ENCODE results near the gene EHMT1.

Gene EHMT1

DNA sequence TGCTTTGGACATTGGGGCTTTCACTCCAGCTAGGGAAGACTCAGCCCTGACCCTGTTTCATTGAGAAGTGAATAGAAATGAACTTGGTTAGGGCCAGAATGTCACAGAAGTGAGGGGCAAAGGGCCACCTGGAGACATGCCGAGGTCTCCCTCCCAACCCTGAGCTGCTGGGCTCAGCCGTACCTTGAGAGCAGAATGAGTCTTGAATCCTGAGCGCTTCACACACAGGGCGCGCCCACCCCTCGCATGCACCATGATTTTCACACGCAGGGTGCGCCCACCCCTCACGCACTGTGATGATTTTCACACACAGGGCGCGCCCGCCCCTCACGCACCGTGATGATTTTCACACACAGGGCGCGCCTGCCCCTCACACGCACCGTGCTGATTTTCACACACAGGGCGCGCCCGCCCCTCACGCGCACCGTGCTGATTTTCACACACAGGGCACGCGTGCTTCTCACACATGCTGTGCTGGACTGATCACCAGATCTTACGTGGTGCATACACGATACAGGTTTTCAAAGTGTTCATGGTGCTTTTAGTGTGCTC lies 99.0 kb downstream of the EHMT1 start:
- Histone ChIP-seq H3K9me3 (ENCODE audit: insufficient read depth, low read length) (no peaks in the 10 kb centered on the region), H3K36me3 (ENCODE audit: low read length) (no peaks in the 10 kb centered on the region), H3K79me2 (ENCODE audit: insufficient read depth, low read length) (peaks cover 13% of the 10 kb centered on the region), H3K4me2 (ENCODE audit: low read depth, low read length, poor library complexity, severe bottlenecking) (no peak overlapping the region), H2AFZ (ENCODE audit: low read depth, low read length, severe bottlenecking) (no peak overlapping the region), H3K9ac (ENCODE audit: low read length) (no peak overlapping the region), H4K20me1 (ENCODE audit: low read depth, low read length) (no peaks in the 10 kb centered on the region), H3K27me3 (ENCODE audit: low read length) (no peaks in the 10 kb centered on the region), H3F3A (ENCODE audit: insufficient read depth) (peaks cover 21% of the 10 kb centered on the region), H3K4me3 (ENCODE audit: insufficient read depth, low read length, poor library complexity, severe bottlenecking) (no peak overlapping the region), H3K27ac (ENCODE audit: low read depth, low read length) (no peak overlapping the region), H3K9me2 (replicated peaks; ENCODE audit: insufficient read depth, low read length) (no peaks in the 10 kb centered on the region)
- no peak for TF ChIP-seq EZH2phosphoT487 (conservative IDR thresholded peaks at IDR 0.05; ENCODE audit: low read length)
- TF ChIP-seq, protein P1, sequence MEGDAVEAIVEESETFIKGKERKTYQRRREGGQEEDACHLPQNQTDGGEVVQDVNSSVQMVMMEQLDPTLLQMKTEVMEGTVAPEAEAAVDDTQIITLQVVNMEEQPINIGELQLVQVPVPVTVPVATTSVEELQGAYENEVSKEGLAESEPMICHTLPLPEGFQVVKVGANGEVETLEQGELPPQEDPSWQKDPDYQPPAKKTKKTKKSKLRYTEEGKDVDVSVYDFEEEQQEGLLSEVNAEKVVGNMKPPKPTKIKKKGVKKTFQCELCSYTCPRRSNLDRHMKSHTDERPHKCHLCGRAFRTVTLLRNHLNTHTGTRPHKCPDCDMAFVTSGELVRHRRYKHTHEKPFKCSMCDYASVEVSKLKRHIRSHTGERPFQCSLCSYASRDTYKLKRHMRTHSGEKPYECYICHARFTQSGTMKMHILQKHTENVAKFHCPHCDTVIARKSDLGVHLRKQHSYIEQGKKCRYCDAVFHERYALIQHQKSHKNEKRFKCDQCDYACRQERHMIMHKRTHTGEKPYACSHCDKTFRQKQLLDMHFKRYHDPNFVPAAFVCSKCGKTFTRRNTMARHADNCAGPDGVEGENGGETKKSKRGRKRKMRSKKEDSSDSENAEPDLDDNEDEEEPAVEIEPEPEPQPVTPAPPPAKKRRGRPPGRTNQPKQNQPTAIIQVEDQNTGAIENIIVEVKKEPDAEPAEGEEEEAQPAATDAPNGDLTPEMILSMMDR (IDR thresholded peaks at IDR 0.05; ENCODE audit: insufficient read depth, low read length, poor library complexity, severe bottlenecking), result no peak

DNA sequence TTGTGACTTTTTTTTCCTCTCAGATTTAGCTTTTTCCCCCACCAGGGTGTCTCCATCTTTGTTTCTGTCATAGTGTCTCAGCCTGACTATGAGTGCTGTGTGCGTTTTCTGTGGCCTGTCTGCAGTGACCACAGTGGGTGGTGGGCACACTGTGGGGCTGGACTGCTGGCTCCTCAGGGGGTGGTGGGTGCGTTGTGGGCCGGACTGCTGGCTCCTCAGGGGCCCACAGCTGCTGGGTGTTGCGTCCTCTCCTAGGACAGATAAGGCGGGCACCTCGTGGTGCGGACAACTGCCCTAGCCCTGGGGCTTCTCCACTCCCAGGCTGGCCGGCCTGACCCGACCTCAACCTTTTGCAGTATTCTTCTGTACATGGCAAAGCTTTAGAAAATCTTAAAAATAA lies 100.4 kb downstream of the EHMT1 start:
- TF ChIP-seq, protein P1 (IDR thresholded peaks at IDR 0.05; ENCODE audit: insufficient read depth, low read length, poor library complexity, severe bottlenecking), result no peak
- TF ChIP-seq EZH2phosphoT487 (conservative IDR thresholded peaks at IDR 0.05; ENCODE audit: low read length), result no peak
- H3K27me3 ChIP-seq (ENCODE audit: low read length), result no peaks in the 10 kb centered on the region
- peaks cover 22% of the 10 kb centered on the region for H3K79me2 ChIP-seq (ENCODE audit: insufficient read depth, low read length)
- H3K36me3 ChIP-seq (ENCODE audit: low read length), result no peaks in the 10 kb centered on the region
- no peak overlapping the region for H3K9ac ChIP-seq (ENCODE audit: low read length)
- no peaks in the 10 kb centered on the region for H4K20me1 ChIP-seq (ENCODE audit: low read depth, low read length)
- H3K9me2 ChIP-seq (replicated peaks; ENCODE audit: insufficient read depth, low read length), result no peaks in the 10 kb centered on the region
- H3K4me3 ChIP-seq (ENCODE audit: insufficient read depth, low read length, poor library complexity, severe bottlenecking), result no peak overlapping the region
- H3K4me2 ChIP-seq (ENCODE audit: low read depth, low read length, poor library complexity, severe bottlenecking), result no peak overlapping the region
- no peaks in the 10 kb centered on the region for H3K9me3 ChIP-seq (ENCODE audit: insufficient read depth, low read length)
- H3K27ac ChIP-seq (ENCODE audit: low read depth, low read length), result no peak overlapping the region
- H2AFZ ChIP-seq (ENCODE audit: low read depth, low read length, severe bottlenecking), result no peak overlapping the region
- peaks cover 17% of the 10 kb centered on the region for H3F3A ChIP-seq (ENCODE audit: insufficient read depth)

DNA sequence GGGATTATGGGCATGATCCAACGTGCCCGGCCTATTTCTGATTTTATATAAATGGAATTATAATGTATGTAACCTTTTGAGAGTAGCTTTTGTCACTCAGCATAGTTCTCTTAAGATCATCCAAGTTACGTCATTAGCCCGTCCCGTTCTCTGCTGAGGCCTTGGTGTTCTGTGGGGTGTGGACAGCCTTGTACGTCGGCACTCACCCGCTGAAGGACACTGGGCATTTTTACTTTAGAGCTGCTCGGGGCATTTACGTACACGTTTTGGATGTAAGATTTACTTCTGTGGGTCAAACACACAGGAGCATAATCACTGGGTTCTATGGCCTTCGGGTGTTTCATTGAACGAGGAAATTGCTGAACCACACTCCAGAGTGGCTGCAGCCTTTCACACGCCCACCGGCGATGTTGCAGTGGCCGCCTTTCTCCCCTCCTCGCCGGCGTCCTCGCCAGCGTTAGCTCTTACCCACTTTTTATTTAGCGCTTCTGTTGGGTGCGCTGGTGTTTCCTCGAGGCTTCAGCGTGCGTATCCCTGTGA lies 101.8 kb downstream of the EHMT1 start:
- no peaks in the 10 kb centered on the region for H3K36me3 ChIP-seq (ENCODE audit: low read length)
- no peak overlapping the region for H3K4me2 ChIP-seq (ENCODE audit: low read depth, low read length, poor library complexity, severe bottlenecking)
- H3K9me3 ChIP-seq (ENCODE audit: insufficient read depth, low read length), result no peaks in the 10 kb centered on the region
- peaks cover 3% of the 10 kb centered on the region for H3F3A ChIP-seq (ENCODE audit: insufficient read depth)
- H3K27ac ChIP-seq (ENCODE audit: low read depth, low read length), result no peak overlapping the region
- H3K79me2 ChIP-seq (ENCODE audit: insufficient read depth, low read length), result peaks cover 30% of the 10 kb centered on the region
- H3K27me3 ChIP-seq (ENCODE audit: low read length), result no peaks in the 10 kb centered on the region
- no peaks in the 10 kb centered on the region for H4K20me1 ChIP-seq (ENCODE audit: low read depth, low read length)
- H2AFZ ChIP-seq (ENCODE audit: low read depth, low read length, severe bottlenecking), result no peak overlapping the region
- H3K4me3 ChIP-seq (ENCODE audit: insufficient read depth, low read length, poor library complexity, severe bottlenecking), result no peak overlapping the region
- H3K9me2 ChIP-seq (replicated peaks; ENCODE audit: insufficient read depth, low read length), result no peaks in the 10 kb centered on the region
- TF ChIP-seq, protein P1 (IDR thresholded peaks at IDR 0.05; ENCODE audit: insufficient read depth, low read length, poor library complexity, severe bottlenecking), result no peak
- TF ChIP-seq EZH2phosphoT487 (conservative IDR thresholded peaks at IDR 0.05; ENCODE audit: low read length), result no peak
- H3K9ac ChIP-seq (ENCODE audit: low read length), result no peak overlapping the region

Measured in SU-DHL-6 (cell line).